ENCODE data around the gene HOXB8.

The HOXB8 gene

DNA sequence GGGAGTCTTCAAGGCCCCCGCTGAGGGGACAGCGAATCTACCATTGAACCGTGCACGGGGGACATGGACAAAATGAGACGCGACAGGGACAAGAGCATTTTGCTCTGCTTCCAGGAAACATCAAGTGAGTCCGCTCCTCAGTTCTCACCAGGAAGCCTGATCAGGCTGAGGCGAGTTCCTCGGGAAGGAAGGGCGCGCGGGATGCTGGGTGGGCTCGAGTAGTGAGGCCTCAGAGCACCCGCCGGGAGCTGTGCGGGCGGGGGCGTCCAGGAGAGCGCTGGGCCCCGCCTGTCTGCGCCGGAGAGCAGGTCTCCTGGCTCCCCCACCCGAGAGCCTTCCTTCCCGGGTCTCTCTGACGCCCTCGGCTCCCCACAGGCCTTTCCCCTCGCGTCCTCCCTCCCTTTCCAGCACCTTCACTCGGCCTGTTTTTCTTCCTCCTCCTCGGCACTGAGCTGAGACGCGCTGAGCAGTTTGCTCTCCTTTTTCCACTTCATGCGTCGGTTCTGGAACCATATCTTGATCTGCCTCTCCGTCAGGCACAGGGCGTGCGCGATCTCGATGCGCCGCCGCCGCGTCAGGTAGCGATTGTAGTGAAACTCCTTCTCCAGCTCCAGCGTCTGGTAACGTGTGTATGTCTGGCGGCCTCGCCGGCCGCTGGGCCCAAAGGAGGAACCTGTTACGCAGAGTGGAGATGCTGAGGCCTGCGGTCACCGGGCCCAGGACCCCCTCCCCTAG is 18.9 kb downstream of the HOXB8 start:
- no peak for DNase-seq

DNA sequence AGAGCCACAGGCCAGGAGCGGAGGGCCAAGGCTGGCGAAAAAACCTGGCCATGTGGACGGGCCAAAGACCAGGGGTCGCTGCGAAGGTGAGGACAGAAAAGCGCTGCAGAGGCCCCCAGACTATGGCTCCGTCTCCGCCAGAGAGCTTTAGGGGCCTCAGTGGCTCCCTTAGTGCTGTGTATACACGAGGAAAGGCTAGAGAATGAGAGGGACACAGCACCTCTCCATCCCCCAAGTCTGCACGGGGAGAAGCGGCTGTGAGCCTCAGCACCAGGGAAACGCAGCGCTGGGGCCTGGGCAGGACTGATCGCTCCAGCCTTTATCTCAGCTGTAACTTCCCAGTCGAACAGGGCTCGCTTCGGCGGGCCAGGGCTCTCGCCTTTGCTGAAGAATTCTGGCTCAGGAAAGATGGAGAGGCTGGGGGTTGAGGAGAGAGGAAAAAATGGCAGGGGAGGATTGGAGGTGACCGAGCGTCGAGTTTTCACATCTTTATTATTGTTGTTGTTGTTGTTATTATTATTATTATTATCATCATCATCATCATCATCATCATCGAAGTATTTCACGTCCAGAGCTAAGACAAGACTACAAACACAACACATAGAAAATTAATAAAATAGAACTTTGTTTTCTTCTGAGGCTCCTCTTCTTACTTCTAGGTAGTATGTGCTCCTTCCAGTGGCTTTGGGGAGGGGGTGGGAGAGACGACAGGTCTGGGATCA is 19.7 kb downstream of the HOXB8 start:
- DNase-seq = no peak

DNA sequence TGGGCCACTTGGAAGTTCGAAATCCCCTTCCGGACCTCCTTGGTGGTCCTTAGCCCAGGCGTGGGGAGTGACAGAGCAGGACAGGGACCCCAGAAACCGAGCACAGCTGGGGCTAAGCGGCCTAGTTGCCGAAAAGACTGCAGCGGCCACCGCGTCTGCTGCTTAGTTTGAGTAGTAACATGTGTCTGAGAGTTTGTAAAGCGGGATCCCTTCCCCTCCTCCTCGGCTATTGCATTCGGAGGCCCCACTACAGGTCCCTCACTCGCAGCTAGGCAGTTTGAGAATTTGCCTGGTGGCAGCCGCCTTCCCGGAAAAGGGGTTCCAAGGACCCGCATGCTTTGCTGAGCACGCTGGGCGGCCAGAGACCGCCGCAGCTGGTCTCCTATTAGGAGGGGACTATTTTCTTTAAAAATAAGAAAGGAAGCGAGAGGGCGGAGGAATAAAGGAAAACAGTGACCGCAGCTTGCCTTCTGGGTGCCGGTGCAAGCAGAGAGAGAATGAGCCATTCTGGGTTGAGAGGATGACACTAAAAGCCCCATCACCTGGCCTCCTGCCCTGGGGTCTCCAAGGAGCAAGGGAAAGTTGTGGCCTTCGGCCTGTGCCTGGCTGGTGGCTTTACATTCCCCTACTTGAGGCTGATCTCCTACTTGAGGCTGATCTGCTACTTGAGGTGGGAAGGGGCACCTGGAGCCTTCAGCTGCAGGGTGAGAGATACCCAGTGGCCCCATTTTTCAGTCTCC is 20.4 kb downstream of the HOXB8 start:
- no peak for DNase-seq

DNA sequence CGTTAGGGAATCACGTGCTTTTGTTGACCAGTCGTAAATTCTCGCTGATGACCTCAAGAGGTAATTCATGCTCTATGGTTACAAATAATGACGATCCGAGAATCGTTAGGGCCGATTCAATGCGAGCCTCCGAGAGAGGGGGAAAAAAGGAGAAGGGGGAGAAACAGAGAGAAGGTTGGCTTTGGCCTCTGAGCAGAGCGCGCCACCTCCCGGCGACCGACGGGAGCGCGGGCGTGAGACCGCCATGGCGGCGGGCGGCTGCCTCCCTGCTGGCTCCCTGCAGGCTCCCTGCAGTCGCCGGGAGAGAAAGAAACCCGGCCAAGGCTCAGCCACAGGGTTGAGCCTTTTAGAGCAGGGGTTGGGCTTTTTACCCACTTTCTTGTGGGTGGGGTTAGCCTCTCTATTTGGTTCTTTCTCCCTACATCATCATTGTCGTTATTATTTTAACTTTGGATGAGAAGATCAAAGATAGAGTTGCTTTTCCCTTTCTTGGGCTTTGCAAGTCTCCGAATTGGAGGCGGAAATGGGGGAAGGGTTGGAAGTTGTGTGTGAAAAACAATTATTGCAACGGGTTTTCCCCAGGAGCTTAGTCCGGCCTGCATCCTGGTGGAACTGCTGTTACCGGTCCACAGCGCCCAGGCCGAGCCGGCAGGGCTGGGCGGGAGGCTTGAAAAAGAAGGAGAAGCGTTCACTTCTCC is 21.1 kb downstream of the HOXB8 start:
- DNase-seq = peak; percentile 85

DNA sequence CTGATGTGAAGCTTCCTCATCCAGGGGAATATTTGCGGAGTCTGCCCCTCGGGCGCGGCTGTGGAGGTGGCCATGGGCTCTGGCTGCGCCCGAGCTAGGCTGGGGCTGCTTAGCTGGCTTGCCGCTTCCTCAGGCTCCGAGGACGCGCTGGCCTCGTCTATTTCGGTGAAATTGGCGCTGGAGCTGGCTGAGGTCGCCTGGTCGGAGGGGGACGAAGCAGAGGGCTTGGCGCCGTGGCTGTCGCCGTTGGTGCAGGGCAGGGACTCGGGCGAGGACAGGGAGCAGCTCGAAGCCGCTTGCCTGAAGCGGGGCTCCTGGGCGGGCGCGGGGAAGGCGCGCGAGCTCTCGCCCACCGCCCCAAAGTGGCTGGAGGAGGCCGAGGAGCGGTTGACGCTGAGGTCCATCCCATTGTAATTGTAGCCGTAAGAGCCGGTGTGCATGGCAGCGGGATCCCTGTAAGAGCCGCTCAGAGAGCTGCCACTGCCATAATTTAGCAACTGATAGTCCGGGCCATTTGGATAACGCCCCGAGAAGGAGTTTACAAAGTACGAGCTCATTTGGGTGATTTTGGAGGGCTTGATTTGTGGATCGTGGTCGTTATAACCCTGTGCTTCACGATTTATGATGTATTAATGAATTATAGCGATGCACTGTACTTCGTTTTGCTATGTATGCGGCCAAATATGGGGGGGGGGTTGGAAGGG is 21.8 kb downstream of the HOXB8 start, which contains the start of gene HOXB5:
Gene HOXB5, minus strand, starts transcription at position 654 of the 704 bp plus-strand sequence. Its CDS starts 97 bp downstream, at position 557.
- DNase-seq = no peak

DNA sequence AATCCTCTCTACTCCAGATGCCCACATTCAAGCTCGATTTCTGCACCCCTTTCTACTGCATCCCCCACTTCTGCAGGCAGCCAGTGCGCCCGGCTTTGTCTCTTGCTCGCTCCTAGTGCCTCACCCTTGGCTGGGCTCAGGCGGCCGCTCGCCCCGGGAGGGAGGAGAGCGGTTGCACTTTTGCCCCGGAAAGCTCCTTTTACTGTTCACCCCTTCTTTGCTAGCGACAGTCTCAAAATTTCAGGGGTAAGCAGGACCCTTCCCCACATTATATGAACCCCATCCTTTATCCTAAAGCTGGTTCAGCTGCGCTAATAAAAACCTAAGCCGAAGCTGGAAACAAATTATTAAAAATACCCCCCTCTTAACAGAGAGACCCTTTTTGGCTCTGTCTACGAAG is 22.5 kb downstream of the HOXB8 start:
- no peak for DNase-seq

DNA sequence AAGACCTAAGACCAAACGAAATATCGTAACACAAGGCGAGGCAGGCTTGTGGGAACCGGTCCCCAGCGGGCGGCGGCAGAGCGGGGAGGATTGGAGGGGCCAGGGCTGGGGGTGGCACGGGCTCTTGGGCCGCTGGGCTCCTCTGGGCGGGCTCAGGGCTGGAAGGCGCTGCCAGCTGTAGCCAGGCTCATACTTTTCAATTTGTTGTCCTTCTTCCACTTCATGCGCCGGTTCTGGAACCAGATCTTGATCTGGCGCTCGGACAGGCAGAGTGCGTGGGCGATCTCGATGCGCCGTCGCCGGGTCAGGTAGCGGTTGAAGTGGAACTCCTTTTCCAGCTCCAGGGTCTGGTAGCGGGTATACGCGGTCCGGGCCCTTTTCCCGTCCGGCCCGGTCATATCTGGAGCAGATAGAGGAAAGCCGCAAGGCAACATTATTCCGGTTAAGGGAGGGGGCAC is 23.0 kb downstream of the HOXB8 start:
- DNase-seq = no peak

DNA sequence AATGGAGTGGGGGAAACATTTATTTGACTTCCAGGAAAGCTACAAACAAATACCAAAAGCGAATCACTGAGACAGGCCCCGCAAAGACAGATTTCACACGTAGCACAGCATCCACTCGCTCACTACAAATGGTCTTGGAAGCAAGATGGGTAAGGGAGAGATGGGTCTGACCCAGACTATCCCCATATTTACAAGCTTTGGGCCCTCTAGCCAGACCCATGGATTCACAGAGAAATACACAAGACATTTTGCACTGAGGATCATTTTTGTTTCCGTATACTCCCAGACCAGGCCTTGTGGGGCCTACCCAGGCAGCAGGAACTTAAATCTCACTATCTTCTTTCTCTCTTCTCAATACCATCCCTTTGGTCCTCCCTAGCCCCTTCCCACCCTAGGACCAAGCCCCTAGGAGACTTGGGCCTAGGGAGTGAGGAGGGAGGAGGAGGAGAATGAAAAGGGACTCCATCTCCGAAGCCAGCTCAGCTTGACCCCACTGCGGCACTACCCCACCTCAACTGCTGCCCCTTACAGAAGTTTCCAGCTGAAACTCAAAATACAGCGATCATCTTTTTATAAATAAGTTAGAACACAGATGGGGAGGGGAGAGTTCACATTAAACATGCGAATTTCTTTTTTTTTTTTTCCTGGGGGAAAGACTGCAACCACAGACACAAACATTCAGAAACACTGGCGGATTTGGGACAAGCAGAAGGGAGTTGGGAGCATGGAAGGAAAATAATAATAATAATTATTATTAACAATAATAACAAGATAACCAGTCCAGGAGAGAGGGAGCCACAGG is 23.6 kb downstream of the HOXB8 start:
- DNase-seq = no peak

DNA sequence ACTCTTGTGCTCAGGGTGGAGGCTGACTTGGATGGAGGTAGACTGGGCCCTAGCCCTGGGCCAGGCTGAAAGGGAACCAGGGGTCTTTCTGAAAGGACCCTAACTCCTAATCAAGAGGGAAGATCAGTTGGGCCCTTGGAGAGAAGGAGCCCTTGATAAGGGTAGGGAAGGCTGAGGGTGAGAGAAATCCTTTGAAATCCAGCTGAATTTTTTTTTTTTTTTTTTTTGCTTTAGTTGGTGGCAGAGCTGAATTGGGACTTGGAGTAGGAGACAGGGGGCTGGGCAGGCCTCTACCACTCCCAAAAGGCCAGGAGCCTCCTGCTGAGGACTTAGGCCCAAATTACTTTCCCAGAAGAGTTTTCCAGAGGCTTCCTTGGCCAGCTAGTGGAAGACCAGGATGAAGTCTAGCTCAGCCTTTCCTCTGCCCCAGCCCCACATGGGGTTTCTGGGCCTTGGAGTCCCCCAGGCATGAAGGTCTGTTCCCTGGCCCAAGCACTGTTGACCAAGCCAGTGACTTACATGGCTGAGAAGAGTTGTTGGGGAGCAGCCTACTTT is 24.4 kb downstream of the HOXB8 start:
- no peak for DNase-seq

DNA sequence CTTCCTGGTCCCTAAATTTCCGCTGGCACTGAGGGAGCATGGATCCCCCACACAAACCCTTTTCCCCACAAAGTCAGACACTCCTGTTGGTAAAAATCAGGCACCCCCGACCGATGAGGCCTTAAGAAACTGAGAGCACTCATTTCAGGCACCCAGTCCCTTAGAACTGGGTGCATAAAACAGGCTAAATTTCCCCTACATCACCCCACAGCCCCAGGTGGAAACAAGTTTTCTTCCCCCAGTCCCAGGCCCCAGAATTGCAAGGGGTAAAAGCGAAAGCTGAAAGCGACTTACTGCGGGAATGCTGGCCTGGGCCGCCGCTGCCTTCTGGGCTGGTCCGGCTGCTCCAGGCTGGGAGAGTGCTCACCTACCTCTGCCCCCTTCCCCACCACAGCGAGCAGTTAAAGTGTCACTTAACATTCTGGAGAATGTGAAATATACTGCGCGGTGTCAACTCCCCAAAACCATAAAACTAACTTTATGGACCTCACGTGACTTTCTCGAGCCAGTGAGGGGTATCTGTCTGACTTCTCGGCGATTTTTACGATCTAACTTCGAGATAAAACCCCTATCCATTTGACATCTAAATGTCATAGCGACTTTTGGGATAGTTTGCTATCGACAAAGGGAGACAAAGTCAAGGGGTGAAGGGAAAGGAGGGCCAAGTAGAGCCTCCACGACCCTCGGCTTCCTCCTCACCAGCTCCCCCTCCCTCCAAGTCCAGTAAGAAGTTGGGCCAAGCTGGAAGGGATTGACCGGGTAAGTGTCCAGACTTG is 25.1 kb downstream of the HOXB8 start, which contains the start of gene HOXB3:
Gene HOXB3, minus strand, starts transcription at position 411 of the 776 bp plus-strand sequence. CDS start 37,767 bp downstream, outside the sequence.
- DNase-seq = no peak

DNA sequence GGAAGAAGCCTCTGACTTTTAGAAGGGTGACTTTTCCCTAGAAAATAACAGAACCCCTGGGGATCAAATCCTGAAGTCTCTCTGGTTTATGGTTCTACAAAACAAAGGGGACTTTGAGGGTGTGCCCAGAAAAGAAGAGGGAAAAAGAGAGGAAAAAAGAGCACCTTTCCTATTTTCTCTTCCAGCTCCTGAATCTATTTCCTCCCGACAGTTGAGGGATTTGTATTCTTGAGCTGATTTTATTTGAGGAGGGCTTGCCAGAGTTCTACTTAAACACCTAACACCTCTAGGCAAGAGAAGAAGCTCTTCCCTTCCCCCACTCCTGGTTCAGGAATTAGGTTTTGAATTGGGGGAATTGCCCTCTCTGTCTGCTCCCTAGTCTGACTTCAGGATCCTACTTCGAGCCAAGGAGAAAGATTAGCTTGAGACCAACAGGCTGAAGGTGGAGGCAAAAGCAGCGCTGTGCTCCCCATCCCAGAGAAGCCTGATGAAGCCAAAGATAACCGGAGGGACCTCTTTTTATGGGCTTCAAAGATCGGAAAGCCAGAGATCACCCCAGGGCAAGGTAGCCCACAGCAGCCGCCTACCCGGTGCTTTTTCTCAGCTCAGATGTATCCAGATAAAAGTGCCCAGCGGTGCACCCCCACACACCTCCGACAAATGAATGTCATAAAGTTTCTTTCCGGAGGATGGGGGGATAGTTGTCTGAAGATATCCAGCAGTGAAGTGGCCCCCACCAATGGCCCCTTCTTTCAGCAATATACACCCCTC is 25.8 kb downstream of the HOXB8 start:
- DNase-seq = no peak

DNA sequence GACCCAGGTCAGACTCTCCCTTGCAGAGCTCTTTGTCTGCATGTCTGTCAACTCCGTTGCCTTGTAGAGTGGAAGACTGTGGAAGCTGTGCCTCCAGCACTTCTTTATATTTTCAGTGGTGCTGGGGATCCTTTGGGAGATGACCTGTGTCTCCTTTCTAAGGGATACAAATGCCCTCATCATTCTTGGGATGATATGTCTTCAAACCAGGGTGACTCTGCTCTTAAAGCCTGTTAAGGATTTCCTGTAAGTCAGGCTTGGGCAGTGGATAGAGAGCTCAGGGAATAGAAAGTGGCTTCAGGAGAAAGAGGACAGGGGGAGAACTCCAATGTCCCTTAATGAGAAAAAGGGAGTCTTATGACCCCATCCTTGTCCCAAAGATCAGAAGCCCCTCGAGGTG is 26.6 kb downstream of the HOXB8 start:
- no peak for DNase-seq

DNA sequence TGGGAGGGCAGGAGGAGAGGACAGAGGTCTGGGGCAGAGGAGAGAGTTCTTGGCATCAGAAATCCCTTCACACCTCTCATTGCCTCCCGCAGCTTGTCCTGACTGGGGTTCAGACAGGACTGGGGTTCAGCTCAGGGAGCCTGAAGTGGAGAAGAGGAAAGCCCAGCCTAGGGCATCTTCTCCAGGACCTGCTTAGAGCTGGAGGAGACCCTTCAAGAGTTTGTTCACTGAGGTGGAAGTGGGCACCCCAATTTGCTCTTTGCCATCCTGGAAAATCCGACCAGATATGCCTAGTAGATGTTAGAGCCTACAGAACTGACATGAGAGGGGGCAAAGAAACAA is 27.0 kb downstream of the HOXB8 start:
- no peak for DNase-seq

DNA sequence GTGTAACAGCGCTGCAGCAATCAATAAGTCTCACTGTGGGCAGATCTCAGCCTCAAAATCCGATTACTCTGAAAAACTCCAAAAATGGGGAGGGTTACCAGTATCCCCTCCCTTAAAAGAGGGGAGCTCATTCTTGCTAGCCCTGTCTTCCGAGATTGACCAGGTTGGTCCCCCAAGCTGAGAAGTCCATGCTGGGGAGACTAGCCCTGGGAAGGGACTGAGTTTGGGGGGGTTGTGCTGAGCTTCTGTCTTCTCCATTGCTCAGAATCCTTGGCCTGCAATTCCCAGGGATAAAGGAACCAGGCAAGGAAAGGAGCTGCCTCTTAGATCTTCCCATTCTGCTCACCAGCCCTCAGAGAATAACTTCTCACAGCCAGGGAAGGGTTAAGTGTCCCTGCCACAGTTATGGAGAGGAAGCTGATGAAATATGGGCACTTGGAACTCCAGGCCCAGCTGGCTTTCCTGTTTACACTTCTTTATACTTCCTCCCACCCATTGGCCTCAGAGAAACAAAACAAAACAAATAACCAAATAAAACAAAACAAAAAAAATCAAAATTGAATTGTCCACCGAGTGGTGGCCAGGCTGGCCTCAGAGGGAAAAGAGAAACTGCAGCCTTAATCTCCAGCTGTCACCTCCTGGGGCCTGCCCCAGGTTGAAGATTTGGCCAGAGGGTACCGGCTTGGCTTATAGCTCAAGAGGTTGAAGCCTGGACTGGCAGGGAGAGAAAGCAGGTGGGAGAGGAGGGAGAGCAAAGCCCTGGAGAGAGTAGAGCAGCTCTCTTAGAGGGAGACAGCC is 27.6 kb downstream of the HOXB8 start:
- DNase-seq = no peak

DNA sequence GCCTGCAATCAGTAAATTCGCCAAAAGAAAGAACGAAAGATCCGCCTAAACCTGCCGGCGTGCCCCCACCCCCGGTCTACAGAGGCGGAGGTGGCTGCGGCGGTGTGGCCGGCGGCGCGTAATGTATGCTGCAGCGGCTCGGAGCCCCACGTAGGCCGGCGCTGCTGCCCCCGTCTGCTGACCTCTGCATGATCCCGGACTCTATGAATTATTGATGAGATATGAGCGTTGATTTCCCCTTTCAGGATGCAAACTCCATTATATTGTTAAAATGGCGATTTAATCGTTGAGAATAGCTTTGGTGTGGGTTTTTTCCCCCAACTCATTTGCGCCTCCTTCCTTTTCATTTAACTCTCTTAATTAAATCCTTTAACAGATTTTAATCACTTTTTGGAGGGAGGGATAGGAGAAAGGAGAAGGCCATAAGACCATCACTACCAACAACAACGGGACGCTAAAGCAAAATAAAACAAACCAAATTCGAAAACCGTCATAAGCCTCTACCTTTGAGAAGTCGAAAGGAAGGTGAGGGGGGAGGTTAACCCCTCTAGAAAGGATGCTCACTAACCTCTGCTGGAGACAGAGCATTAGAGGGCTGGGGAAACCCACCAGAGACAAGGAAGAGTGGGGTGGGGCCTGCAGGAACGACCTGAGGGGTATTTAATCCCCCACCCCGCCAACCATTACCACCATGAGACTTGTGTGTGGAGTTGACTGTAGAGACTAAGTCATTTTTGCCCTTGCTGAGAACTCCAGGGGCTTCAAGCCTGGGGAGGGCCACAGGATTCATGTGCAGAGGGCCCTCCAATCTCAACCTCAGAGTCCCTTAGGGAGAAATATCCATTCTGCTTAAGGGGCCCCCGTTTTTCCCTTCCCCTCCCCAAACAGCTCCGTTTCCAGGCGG is 28.5 kb downstream of the HOXB8 start:
- peak; percentile 32 for DNase-seq

DNA sequence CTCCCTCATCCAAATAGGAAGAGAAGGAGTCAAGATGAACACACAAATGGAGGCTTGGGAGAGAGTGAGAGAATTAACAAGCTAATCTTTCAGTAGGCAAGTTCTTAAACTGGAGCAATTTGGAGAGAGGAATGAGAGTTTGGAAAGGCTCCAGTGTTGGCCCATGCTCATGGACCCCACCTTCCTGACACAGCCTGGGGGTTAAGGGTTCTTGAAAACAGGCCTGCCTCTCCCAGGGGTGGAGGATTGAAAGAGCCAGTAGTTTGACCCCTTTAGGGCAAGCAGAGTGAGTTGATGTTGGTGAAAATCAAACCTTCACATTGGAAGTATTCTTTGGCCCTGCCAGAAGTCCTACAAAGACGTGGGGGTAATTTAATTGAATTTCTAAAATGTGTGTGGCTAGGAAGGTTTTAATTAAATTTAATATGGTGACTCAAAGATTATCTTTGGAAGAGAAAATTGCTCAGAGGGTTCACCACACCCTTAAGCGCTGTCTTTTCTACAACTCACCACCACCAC is 30.8 kb downstream of the HOXB8 start:
- no peak for DNase-seq

DNA sequence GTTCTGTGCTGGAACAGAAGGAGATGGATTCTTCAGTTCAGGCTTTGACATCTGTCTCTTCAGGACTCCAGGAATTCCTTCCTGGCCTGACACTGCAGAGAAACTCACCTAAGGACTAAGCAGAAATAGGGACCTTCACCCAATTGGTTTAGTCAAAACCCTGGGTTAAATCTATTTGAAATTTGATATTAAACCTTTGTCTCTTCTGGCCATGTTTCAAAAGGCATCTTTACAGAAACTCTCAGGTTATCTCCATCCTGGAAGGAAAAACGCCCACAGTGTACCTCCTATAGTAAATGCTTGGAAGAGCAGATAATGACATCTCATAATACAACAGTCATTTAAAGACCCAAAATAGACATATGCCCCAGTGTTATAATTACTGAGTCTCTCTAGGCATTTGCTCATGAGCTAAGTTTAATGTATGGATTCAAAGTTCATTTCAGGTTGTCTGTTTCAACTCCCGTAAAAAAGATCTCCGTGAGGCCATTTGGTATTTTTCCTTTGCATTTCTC is 31.3 kb downstream of the HOXB8 start:
- DNase-seq = no peak

Measured in CD4-positive, alpha-beta T cell treated with Interleukin-10 for 1 hour (primary cell).